ENCODE results near the gene CYGB. TPM values are rescaled to one million over a fixed set of nuclear protein-coding genes. Genes with fewer than 3 reads are reported as not detected.

The CYGB gene
- total RNA-seq, 1 donor from 2014 or later: 24.6 TPM

GRCh38 chr17:76501827-76502307, 35.6 kb downstream of the CYGB start:
- DNase-seq (ENCODE audit: low spot score): no peak

DNA sequence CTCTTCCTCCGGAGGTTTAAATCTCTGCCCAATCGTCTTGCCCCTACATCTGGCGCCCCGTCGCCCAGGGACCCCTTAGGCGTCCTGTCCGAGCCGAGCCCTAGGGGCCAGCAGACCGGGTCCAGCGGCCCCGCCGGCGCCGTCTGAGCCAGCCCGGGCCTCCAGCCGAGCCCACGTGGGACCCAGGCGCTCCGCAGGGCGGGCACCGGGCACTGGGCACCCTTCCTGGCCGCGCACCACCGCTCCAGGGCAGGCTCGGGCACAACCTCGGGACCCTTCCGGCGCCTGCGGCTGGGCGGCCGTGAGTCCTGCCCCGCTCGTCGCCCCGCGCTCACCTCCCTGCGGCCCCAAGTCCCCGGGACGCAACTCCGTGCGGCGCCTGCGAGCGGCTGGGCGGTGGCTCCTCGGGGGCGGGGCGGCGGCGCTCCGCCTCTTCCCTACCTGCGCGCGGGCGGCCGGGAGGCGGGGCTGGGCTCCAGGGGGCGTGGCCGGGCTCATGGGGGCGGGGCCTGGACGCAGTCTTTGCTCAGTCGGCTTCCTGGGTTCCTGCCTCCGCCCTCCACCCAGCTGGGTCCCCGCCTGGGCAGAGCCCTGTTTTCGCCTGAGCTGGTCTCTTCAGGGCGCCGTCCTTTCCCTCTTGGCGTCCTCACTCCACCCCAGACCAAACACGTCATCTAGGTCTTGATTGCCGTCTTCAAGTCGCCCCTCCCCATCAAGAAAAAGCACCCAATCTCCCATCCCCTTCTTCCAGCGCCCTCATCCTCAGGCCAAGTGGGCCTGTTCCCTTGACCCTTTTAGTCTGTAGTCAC, 36.3 kb downstream of the CYGB start, which contains the start of gene RHBDF2:
Gene RHBDF2 (minus strand): TSS at position 406 of the 809 bp plus-strand sequence. CDS start 19,899 bp downstream, outside the sequence.
- DNase-seq (ENCODE audit: low spot score): peak; percentile 96

- no peak for DNase-seq (ENCODE audit: low spot score)
Measured at GRCh38 chr17:76500747-76501017, 36.8 kb downstream of the CYGB start.

DNA sequence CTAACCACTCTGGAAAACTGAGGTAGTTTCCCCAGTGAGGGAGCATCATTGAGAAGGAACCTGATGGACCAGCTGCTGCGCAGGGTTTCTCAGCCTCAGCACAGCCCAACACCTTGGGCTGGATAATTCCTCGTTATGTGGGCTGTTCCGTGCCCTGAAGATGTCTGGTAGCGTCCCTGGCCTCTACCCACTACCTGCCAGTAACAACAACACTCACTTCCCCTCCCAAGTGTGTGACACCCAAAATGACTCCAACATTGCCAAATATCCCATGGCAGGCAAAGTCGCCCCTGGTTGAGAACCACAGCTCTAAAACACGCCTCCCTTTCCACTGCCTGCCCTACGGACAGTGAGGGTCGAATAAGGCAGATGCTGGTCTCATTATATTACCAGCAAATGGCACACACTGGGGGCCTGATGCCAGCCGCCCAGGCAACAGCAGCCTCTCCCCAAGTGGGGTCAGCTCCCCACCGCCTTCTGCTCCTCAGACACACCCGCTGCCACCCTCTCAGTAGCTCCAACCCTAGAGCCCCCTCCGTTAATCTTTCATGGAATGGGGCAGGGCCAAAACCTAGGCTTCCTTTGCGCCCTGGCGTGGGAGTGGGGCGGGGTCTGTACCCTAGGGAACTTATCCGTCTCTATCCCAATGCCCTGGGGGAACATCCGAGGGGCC, 37.3 kb downstream of the CYGB start:
- DNase-seq (ENCODE audit: low spot score): no peak

GRCh38 chr17:76499267-76499667, 38.2 kb downstream of the CYGB start:
- DNase-seq (ENCODE audit: low spot score): no peak

DNA sequence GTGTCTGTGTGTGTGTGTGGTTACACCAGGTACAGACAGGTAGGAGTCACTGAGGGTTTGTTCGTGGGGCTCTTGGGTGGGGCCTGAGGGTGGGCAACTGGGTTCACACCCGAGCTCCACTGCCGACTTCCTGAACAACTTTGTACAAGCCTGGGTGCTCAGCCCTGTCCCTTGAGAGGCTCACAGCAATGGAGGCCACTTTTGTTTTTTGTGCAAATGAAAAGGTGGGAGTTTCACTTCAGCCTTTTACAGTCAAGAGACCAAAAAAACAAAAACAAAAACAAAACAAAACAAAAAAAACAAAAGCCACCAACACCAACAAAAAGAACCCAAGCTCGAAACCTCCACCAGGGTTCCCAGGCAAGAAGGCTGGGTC, 38.6 kb downstream of the CYGB start:
- DNase-seq (ENCODE audit: low spot score): no peak

DNA sequence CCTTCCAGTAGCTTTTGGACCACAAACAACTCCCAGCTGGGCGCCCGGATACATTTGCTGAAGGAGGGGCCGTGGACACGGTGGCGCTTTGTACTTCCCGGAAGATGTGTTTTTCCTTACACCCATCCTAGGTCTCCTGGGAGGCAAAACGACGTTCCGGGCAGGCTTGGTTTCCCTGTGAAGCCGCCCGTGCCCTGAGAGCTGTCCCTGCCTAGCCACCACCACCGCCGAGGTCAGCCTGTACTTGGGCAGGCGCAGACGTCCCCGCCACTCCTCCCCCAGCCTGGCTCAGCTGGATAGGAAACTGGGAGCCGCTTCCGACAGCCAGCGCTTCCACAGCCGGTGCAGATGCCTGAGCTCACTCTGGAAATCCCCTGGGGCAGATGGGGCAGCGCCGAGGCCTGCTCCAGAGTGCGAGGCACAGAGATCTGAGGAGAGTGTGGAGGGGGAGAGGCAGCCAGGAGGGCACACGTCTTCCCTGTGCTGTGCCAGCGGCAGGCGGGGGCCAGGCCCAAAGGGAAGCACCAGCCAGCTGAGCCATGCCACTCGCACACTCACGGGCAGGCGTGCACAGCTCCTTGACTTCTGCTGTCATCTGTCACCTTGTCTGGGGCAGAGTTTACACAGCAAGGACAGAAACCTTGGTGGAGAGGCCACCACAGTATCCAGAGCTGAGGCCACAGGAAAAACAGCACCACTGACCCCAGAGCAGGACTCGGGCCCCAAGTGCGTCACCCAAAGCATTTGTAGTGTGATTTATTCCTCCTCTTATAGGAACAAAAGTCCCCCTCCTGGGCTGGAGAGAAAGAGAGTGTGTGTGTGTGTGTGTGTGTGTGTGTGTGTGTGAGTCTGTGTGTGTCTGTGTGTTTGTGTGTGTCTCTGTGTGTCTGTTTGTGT, 39.3 kb downstream of the CYGB start:
- peak; percentile 75 for DNase-seq (ENCODE audit: low spot score)

DNA sequence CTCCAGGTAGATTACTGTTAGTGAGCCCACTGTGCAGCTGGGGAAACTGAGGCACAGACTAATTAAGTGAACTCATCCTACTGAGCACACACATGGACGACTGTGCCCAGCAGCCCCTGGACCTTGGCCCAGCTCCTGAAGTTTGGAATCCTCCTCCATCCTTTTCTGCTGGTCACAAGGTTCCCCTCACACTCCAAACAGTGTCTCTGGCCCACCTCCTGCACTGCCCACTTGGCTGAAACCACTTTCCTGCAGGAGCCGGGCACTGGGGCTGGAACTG, 39.9 kb downstream of the CYGB start:
- no peak for DNase-seq (ENCODE audit: low spot score)

DNA sequence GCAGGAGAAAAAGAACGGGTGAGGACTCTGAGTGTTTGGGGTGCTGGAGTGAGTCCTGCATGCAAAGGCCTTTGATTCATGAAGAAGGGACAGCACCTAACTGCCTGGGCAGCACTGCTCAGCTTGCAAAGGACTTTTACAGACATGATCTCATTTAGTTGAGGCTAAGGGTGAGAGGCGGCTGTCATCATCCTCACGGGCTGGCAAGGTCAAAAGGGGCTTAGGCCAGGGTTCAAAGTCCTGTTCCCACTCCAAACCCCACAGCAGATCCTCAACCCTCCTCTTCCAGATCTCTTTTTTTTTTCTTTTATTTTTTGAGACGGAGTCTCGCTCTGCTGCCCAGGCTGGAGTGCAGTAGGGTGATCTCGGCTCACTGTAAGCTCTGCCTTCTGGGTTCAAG, 41.0 kb downstream of the CYGB start:
- no peak for DNase-seq (ENCODE audit: low spot score)

DNA sequence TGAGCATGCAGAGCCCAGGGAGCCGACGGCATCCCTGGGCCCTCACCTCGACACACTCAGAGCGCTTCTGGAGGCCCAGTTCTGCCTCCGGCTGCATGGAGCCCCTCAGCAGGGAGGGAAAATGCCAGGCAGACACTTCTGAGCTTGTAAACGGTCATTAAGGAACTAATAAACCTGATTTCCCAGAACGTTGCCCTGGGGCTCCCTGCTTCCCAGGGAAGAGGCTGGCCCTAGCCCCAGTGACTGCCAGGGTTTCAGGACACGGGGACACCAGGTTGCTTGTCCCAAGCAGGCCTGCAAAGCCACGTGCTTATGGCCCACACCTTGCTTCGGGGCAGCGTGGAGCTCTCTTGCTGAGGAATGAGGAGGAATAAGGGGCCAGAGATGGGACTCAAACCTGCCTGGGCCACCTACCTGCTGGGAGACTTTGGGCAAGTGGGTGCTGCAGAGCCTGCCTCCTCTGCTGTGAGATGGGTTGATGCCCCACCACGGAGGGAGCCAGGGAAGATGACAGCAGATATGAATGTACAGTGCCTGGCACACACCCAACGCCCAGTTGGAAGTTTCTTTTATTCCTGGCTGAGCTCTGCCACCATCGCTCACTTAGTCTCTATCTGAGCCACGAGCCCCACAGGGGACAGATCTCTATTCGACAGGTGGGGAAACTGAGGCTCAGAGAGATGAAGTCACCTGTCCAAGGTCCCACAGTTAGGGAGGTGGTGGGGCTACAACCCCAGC, 41.7 kb downstream of the CYGB start:
- no peak for DNase-seq (ENCODE audit: low spot score)

DNA sequence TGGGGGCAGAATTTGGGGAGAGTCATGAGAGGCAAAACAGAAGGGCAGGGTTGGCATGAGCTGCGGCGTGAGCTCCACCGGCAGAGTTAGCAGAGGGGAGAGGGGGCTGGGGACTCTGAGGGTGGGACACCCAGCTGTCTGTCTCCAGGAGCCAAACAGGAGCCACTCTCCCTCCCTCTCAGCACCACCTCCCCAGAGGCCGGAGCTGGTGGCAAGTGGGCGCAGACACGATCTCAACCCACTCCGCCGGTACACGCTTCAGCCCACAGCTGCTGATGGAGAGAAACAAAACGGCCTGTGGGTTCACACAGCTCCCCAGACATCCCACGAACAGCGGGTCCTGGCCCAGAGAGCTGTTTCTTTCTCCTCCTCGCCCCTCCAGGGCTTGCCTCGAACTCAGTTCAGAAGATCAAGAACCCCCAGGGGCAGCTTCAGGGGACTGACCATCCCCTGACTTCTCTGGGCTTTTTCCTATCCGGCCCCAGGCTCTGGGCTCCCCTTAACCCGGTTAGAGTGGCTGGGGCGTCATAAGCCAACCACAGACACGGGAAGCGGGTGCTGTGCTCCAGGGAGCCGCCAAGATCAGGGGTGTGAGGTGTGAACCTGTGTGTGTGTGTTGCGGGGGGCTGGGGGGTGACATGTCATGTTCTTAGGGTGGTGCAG, 43.9 kb downstream of the CYGB start:
- no peak for DNase-seq (ENCODE audit: low spot score)

- peak; percentile 71 for DNase-seq (ENCODE audit: low spot score)
Measured at GRCh38 chr17:76492989-76493501, 44.5 kb downstream of the CYGB start.

DNA sequence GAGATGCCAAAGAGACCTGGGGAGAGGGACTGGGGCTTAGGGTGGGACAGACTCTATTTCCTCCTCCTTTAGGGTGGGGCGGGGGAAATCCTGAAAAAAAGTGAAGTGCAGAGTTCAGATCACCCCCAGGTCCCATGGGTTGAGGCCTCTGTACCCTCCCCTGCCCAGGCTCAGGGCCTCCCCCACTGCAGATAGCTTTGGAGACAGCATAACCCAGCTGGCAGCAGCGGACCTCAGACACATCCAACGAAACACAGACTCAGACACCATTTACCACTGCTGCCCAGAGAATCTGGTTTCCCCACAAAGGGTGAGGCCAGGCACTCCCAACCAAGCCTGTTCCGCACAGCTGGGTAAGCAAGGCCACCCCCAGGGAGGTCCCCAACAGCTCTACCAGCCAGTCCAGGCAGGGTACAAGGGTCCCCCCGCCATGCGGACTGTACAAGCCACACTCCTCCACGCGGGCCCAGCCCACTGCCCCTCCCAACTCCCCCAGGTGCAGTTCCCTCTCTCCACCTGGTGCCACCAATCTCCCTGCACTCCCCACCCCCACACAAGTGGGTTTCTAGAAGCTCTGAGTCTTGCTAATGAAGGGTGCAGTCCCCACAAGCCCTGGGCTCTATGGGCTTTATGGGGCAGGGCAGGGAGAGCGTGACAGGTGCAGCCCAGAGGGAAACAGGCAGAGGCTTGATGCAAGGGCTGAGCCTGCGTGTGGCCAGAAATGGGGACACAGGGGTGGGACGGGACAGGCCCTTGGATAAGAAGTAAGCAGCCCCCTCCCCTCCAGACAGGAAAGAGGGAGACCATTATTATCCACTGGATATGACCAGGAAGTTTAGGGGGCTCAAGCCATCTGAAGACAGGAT, 45.2 kb downstream of the CYGB start:
- DNase-seq (ENCODE audit: low spot score): peak; percentile 79

- no peak for DNase-seq (ENCODE audit: low spot score)
Measured at GRCh38 chr17:76491271-76492122, 46.0 kb downstream of the CYGB start.

- DNase-seq (ENCODE audit: low spot score): no peak
Measured at GRCh38 chr17:76490112-76490710, 47.3 kb downstream of the CYGB start.

DNA sequence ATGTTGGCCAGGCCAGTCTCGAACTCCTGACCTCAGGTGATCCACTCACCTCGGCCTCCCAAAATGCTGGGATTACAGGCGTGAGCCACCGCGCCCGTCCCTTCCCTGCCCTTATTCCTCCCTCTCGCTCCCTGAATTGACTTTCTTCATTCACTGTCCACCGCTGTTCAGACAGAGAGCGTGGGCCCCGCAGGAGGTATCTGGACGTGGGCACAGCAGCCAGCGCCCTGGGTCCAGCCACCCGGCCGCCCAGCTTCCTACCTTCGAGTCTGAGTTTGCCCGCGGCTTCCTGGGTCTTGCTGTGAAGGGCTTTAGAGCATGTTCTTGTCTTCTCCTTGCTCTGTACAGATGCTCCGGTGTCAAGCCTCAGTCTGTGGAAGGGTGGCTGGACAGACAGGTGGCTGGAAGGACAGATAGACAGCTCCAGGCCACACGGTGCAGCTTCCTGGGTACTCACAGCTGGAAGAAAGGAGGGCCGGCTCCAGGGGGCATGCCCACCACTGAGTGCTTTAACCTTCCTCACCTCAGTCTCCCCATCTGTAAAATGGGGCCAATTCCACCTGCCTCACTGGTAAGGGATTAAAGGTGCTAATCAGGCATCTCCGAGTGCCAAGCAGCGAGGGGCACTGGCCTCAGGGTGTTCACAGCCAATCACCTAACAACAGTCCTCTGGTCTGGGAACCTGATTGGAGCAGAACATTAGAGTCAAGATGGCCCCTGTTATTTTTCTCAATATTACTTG, 49.9 kb downstream of the CYGB start:
- DNase-seq (ENCODE audit: low spot score): no peak

DNA sequence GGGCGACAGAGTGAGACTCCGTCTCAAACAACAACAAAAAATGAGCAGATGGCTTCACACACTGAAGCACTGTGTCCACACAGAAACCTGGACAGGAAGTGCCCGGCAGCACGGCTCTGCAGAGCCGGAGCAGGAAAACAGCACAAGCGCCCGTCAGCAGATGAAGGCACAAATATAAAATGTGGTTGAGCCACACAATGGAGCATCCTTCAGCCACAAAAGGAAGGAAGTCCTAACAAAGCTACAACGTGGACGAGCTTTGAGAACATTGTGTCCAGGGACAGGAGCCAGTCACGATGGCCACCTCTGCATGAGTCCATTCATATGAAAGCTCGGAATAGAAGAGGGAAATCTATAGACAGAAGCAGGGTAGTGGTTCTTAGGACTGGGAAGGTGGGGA, 51.9 kb downstream of the CYGB start:
- no peak for DNase-seq (ENCODE audit: low spot score)

- no peak for DNase-seq (ENCODE audit: low spot score)
Measured at GRCh38 chr17:76484228-76484725, 53.2 kb downstream of the CYGB start.

Data from ureter (tissue), 1 donor.